ENCODE measurements around the gene OGDHL.

DNA sequence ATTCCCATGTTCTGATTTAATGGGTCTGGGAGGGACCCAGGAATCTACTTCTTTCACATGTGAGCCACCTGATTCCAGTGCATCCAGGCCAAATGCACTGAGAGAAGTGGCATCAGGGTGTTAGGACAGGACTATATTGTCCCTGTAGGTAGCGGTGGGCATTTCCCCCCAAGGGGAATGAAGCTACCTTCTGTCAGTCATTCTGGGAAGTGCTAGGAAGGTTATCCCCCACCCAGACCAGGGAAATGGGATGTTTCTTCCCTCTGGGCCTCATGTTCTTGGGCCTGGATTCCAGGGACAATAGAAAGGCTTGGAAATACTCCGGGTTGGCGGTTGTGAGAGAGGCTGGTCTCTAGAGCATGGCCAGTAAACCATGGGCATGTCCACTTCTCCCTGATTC, 61.9 kb downstream of the OGDHL start:
- TF ChIP-seq CTCF (IDR thresholded peaks at IDR 0.05; ENCODE audit: poor library complexity, severe bottlenecking) (no peak), POLR2AphosphoS5 (IDR thresholded peaks at IDR 0.05) (no peak)

Data from neural cell (in vitro differentiated cells).